Activated CD8-positive, alpha-beta memory T cell treated with anti-CD3 and anti-CD28 coated beads for 36 hours (primary cell): ENCODE measurements around the gene TBATA. TPM values are rescaled to one million over a fixed set of nuclear protein-coding genes. Genes with fewer than 3 reads are reported as not detected.

Experiments
- CTCF ChIA-PET: fragments of 350-600 bp; sonication (Branson Sonifier 250); formaldehyde crosslinking; loops from one replicate; lab custom pipeline; 2021; ENCODE audit warnings: antibody characterized with exemption; lab: Charles Lee
- POLR2A ChIA-PET: fragments of 350-600 bp; sonication (Branson Sonifier 250); formaldehyde crosslinking; loops from one replicate; lab custom pipeline; 2021; ENCODE audit warnings: antibody characterized with exemption; lab: Charles Lee
- total RNA-seq, 2 experiments: library from RNA; stranded (reverse); gene quantifications; one replicate each; pipeline ENCODE4 v1.2.3, GENCODE V29; 2021

TBATA gene
- total RNA-seq, 2 experiments from 2014 or later: not detected

DNA sequence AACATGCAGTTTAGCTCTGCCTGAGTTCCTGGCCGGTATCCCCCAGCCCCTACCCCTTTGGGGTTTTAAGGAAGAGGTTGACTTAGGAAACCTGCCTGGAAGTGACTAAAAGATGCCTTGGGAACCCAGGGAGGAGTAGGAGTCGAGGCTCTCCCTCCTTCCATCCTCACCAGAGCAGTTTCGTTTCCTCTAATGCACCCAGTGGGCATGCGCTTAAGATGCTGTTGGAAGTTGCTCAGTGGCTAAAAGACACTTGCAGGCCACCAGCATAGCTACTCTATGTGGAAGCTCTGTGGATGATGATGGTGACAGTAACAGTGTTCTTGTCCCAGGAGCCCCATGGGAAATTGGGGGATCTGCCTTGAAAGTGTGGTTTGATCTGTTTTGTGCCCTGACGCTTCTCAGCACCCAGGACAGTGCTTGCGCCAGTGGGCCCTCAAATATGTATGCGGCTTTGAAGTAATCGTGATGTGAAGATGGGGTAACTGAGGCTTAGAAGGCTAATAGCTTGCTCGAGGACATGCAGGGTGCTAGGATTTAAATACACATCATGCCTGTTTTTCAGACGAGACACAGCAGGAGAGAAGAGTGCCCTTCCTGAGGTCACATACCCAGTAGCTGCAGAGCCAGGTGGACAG lies 32.0 kb downstream of the TBATA start:
- ChIA-PET CTCF (interaction anchor here (1.0 kb wide), 1 partner anchor 203 kb away, joined by 3 read pairs; no protein-coding TSS in a partner anchor), POLR2A (no interaction called here)

DNA sequence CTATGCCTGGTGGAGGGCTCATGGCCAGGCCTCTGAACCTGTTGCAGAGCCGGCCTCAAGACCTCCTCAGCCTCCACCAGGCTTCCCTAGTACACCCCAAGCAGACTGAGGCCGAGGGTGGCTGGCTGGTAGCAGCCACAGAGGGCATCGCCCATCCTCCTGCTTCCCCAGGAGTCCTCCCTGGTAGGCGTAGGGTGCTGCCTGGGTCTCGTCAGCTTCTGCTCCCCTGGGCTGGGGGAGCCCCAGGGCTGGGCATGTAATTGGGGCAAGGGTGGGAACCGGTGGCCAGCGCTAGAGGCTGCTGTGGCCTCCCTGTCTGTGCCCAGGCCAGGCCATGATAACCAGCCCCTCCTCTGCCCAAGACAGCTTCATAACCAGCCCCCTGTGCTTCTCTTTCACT lies 32.6 kb downstream of the TBATA start:
- POLR2A ChIA-PET: no interaction called here
- CTCF ChIA-PET: no interaction called here

DNA sequence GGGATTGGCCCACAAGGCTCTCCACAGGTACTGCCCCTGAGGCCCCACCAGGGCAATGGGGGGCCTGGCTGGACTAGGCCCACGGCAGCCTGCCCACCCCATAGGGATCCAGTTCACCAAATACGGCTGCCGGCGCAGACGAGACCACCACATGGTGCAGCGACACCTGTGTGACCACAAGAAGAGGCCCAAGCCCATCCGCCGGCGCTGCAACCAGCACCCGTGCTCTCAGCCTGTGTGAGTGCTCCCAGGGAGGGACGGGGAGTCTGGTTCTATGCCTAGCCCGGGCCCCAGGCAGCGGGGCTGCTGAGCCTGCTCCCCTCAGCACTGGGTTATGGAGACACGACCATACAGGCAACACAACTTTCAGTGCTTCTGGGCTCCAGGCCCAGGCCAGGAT lies 33.2 kb downstream of the TBATA start:
- CTCF ChIA-PET: no interaction called here
- POLR2A ChIA-PET: no interaction called here

DNA sequence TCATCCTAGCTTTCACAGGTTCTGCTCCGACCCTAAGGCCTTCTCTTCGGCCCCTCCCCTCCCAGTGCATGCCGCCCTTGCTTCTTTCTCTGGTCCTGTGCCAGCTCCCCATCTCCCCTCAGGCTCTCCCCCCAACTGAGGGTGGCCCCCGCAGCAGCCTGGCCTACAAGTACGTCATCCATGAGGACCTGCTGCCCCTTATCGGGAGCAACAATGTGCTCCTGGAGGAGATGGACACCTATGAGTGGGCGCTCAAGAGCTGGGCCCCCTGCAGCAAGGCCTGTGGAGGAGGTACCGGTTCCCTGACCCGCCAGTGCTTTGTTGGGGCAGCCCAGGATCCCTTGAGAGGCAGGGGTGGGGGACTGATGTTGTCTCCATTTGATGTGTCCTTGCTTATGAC lies 33.8 kb downstream of the TBATA start:
- POLR2A ChIA-PET: no interaction called here
- CTCF ChIA-PET: no interaction called here

DNA sequence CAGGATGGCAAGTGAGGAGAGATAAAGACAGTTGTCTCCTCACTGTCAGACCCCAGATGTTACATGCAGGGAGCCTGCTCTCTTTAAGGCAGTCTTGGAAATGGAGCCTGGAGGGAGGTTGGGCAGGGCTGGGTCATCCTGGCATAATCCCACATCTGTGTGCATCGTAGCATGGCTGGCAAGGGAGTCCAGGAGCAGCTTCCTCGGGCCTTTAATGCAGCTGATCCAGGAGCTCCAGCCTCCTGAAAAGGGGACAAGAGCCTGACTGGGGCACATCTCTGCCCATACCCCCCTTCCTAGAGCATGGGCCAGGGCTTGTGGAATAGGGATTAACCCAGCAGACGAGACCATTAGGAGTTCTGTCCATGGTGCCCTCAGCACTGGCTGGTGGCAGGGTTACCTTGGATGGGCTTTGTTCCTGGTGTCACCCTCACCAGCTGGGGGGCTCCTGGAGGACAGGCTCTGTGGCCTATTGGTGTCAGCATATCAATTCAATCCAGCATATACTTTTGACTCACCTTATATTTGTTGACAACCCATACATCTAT lies 34.9 kb downstream of the TBATA start:
- ChIA-PET POLR2A (no interaction called here), CTCF (interaction anchor here (0.8 to 1.2 kb wide), 2 partner anchors 9 to 29 kb away, joined by 3 to 4 read pairs; no protein-coding TSS in a partner anchor)

DNA sequence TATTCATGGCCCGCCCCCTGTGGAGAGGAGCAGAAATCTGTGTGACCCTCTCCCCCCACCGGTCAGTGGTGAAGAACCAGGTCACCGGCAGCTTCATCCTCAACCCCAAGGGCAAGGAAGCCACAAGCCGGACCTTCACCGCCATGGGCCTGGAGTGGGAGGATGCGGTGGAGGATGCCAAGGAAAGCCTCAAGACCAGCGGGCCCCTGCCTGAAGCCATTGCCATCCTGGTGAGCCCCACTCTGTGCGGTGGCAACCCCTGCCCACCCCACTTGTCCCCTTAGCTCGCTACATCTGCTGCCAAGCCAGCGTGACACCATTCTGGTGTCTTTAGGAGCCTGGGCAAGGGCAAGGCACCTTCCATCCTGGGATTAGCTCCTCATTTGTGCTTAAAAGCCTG lies 35.4 kb downstream of the TBATA start:
- CTCF ChIA-PET: interaction anchor here (0.8 to 1.2 kb wide), 2 partner anchors 9 to 29 kb away, joined by 3 to 4 read pairs; no protein-coding TSS in a partner anchor
- POLR2A ChIA-PET: no interaction called here

DNA sequence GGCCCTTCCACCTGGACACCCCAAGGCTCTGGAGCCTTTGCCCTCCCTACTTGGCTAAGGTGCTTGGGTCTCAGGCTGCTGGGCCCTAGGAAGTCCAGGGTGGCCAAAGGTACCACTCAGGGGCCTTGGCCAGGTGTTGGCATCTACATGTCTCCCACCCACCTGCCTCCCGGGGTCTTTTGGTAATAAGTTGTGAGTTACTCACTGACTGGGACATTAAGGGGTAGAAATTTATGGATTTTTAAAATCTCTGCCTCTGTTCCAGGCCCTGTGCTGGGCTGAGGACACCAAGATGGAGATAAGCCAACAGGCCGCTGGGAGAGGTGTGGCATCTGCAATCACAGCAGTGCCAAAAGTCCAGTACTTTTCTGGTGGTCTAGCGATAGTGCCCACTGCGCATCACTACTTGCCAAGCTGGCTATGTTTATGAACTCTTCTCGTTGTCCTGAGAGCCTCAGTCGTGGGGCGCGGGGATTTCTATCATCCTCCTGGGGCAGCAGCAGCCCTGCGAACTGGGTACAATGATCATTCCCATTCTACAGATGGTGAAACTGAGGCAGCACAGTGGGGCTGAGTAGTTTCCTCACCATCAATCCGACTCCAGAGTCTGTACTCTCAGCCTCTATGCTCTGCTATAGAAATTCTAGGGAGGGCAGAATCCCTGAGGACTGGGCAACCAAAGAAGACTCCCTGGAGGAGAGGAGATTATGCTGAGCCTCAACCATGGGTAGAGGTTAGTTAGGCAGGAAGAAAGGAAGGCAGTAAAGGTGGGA lies 36.2 kb downstream of the TBATA start:
- ChIA-PET POLR2A (no interaction called here), CTCF (interaction anchor here (0.6 to 1.0 kb wide), 2 partner anchors 10 to 23 kb away, joined by 3 read pairs; no protein-coding TSS in a partner anchor)

DNA sequence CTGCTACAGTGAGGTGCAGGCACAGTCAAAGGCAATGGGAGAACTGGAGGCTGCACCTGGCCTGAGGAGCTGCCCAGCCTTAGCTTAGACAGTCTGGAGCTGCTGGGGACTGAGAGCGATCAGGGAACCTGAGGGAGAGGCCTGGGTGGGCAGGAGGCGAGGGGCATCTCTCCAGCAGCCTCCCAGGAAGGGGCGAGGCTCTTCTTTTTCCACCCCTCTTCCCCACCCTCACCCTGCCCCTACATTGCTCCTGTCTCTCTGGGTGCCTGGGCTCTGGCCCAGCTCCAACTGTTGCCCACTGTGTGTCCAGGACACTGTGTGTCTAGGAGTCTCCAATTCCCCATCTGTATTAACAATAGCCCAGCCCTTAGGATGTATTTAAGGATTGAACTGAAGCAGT lies 36.9 kb downstream of the TBATA start:
- ChIA-PET POLR2A (no interaction called here), CTCF (interaction anchor here (0.6 to 1.0 kb wide), 2 partner anchors 10 to 23 kb away, joined by 3 read pairs; no protein-coding TSS in a partner anchor)

DNA sequence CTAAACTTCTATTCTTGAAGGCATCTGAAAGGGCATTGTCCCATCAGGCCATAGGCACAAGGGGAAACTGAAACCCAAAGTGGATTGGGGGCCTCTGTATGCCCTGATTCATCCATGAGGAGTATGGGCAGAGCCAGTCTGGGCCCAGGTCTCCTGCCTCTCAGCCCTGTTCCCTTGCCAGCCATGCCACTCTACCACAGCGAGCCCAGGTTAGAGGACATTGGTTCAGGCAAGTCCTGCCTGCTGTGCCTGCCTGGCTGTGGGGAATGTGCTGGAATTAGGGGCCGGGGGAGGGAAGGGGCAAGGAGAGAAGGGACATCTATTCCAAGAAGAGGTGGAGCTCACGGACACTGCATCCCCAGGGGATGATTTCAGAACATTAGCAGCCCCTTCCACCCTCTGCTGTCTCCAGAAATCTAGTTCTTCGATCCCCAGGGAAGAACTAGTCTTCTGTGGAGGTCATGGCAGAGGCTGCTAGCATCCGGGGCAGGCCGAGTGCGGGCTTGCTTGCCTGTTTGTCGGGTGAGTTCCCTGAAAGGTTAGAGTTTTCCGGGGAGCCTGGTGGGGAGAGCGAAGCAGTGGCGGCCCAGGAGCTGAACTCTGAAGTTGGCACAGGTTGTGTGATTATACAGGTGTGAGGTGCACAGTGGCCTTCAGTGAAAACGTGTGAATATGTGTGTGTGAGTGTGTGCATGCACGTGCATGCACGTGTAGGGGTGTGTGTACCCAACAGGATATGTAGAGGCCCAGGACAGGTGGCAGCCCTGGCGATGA lies 37.8 kb downstream of the TBATA start:
- ChIA-PET CTCF (no interaction called here), POLR2A (no interaction called here)

DNA sequence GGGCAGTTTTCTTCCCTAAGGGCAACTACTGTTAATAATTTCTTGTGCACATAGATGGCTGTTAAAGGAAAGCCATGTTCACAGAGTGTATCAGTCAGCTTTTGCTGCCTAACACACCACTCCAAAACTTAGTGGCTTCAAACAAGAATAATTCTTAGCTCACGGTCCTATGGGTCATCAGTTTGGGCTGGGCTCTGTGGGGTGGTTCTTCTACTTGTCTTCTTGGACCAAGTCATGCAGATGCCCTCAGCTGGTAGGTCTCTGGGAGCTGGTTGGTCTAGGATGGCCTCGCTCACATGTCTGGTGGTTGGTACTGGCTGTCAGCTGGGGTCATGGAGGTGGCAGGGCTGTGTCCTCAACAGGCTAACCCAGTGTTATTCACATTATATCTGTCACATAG lies 39.6 kb downstream of the TBATA start:
- CTCF ChIA-PET: interaction anchor here (1.2 to 1.4 kb wide), 2 partner anchors 11 to 184 kb away, joined by 3 to 4 read pairs; no protein-coding TSS in a partner anchor

DNA sequence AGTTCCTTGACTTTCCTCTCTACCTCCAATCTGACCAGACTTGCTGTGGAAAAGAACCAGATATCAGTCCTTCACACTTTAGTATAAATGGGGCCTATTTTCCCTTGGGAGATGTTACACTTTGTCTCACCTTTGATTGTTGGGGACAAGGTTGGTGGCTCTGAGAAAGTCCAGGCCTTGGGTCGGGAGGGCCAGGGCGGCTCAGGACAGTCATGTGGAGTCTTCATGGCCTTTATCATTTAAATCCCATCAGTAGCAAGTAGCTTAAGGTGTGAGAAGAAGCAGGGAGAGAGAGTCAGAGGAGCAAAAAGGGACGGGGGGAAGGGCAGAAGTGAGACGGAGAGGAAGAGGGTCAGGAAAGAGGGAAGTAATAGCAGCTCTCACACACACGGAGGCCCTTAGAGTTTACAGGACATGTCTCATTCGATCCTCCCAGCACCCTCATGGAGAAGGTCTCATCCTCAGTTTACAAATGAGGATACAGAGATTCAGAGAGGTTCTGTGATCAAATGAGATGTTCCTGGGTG lies 40.5 kb downstream of the TBATA start:
- POLR2A ChIA-PET: no interaction called here
- CTCF ChIA-PET: interaction anchor here (1.4 kb wide), 1 partner anchor 10 kb away, joined by 4 read pairs; no protein-coding TSS in a partner anchor

More for the DNA sequence above, 39.6 kb downstream of the TBATA start:
- POLR2A ChIA-PET: no interaction called here

DNA sequence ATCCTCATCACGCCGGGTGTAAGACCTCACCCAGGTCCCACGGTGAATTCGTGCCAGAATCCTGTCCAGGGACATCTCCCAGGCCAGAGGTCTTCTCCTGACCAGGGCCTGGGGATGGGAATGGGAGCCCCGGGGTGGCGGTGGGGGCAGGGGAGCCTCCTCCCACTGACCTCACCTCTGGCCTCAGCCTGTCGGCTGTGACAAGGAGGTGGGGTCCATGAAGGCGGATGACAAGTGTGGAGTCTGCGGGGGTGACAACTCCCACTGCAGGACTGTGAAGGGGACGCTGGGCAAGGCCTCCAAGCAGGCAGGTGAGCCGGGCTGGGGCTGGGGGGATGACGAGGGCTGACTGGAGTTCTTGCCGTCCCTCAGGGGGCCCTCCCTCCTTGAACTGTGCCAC lies 41.3 kb downstream of the TBATA start:
- CTCF ChIA-PET: no interaction called here
- POLR2A ChIA-PET: no interaction called here

DNA sequence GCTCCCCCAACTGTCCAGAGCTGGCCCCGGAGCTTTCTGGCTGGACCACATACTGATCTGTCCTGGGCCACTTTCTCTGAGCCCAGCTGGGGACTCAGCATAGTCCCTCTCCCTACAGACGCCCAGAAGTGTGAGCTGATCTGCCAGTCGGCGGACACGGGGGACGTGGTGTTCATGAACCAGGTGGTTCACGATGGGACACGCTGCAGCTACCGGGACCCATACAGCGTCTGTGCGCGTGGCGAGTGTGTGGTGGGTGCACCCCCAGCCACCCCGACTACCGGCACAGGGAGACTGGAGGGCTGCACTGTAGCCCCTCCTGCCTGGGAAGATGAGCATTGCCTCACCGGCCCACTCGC lies 41.8 kb downstream of the TBATA start:
- ChIA-PET CTCF (no interaction called here), POLR2A (no interaction called here)

DNA sequence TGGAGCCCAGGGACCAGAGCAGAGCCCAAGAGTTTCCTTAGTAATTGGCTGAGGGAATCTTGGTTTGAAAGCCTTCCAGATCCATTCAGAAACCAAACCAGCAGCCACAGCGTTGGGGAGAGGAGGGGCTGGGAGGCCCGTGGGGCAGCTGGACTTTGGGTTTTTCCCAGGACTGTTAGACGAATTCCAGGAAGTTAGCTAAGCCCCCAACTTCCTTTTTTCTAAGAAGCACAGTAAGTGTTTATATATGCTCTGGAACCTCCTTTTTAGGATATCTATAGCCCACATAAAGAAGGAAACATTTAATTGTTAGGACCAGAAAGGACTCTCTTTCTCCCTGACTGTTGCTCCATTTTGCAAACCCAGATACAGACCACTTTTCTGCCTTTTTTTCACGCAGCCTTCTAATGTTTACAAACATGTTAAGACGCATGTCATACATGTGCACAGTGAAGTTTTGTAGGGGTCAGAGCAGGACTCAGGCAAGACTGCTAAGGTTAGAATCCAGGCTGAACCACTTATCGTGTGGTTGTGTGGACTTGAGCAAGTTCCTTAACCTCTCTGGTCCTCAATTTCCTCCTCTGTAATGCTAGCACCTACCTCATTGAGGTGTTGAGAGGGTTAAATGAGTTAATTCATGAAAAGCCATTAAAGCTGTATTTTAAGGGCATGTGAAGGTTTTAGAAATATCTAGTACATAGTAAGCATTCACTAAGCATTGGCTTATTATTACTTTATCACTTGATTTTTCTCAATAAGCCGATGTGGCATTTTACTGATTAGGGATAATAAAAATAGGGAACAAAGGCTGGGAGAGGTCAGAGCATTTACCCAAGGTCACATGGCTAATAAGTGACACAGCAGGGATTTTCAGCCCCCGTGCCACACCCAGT lies 42.4 kb downstream of the TBATA start:
- CTCF ChIA-PET: interaction anchor here (1.0 kb wide), 1 partner anchor 23 kb away, joined by 3 read pairs; no protein-coding TSS in a partner anchor
- POLR2A ChIA-PET: no interaction called here

DNA sequence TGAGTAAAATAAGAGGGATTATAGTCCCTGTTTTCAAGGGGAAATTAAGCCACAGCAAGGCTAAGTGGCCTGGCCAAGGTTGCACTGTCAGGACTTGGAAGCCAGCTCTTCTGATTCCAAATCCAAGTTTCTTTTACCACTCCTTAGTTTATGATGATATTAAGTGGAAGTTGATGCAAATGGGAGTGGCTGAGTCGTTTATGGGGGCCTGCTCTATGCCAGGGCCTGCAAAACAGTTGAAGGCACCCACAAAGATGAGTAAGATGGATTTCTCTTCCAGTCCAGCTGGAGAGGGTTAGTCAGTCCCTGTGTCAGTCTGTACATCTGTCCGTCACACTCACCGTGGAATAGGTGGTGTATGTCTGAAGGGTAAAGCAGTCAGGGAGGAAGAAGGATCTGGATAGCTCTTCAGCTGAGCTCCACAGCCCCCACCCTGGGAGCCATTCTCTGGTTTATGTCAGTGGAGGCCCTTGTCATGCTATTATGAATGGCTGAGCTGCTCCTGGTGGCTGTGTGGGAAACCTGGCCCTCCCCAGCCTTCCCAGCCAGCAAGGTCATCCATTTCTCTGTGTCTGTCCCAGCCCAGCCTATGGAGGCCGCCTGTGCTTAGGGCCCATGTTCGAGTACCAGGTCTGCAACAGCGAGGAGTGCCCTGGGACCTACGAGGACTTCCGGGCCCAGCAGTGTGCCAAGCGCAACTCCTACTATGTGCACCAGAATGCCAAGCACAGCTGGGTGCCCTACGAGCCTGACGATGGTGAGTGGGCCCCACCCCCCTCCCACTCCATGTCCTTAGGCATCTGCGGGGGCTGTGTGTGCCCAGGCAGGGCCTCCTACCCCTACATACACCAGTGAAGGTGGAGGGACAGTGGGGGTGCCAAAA lies 44.5 kb downstream of the TBATA start:
- ChIA-PET POLR2A (no interaction called here), CTCF (no interaction called here)

DNA sequence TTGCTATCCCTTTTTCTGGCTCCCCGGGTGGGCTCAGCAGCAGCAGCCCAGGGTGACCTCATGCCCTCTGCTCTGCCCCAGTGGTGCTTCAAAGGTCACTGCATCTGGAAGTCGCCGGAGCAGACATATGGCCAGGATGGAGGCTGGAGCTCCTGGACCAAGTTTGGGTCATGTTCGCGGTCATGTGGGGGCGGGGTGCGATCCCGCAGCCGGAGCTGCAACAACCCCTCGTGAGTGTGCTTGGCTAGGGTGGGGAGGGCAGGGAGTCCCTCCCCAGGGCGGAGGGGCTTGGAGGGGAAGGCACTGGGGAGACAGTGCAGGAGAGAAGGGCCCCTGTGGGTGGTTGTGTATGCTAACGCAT lies 46.4 kb downstream of the TBATA start:
- POLR2A ChIA-PET: interaction anchor here (0.6 kb wide), 1 partner anchor 61 kb away, joined by 4 read pairs; no protein-coding TSS in a partner anchor

More for the DNA sequence above, 46.4 kb downstream of the TBATA start:
- CTCF ChIA-PET: interaction anchor here (0.8 kb wide), 1 partner anchor 180 kb away, joined by 3 read pairs; no protein-coding TSS in a partner anchor
